Dedifferentiated amniotic fluid mesenchymal stem cell (primary cell): Measurements from ENCODE around the gene SLC1A2.

ENCODE experiments used
- DNase-seq: peaks from one replicate; pipeline ENCODE4 v3.0.0-alpha.2; 2016; ENCODE audit errors: extremely low spot score

Gene SLC1A2

GRCh38 chr11:35348898-35349687 is 70.3 kb downstream of the SLC1A2 start:
- DNase-seq, result no peak

- DNase-seq, result peak; percentile 85
Measured at GRCh38 chr11:35347921-35348331, 71.4 kb downstream of the SLC1A2 start.

- no peak for DNase-seq
Measured at GRCh38 chr11:35347173-35347878, 72.0 kb downstream of the SLC1A2 start.

- no peak for DNase-seq
Measured at GRCh38 chr11:35346472-35347156, 72.7 kb downstream of the SLC1A2 start.

GRCh38 chr11:35344681-35345574 is 74.4 kb downstream of the SLC1A2 start:
- no peak for DNase-seq

- no peak for DNase-seq
Measured at GRCh38 chr11:35343033-35343598, 76.2 kb downstream of the SLC1A2 start.

- DNase-seq, result no peak
Measured at GRCh38 chr11:35340715-35341114, 78.6 kb downstream of the SLC1A2 start.

GRCh38 chr11:35340071-35340470 is 79.3 kb downstream of the SLC1A2 start:
- no peak for DNase-seq

- no peak for DNase-seq
Measured at GRCh38 chr11:35338921-35339320, 80.4 kb downstream of the SLC1A2 start.

GRCh38 chr11:35337914-35338305 is 81.4 kb downstream of the SLC1A2 start:
- DNase-seq, result no peak

- peak; percentile 72 for DNase-seq
Measured at GRCh38 chr11:35337136-35337913, 82.0 kb downstream of the SLC1A2 start.

GRCh38 chr11:35336726-35337125 is 82.6 kb downstream of the SLC1A2 start:
- DNase-seq, result no peak

- no peak for DNase-seq
Measured at GRCh38 chr11:35335226-35335625, 84.1 kb downstream of the SLC1A2 start.

- no peak for DNase-seq
Measured at GRCh38 chr11:35334385-35335090, 84.8 kb downstream of the SLC1A2 start.

GRCh38 chr11:35332524-35332923 is 86.8 kb downstream of the SLC1A2 start:
- DNase-seq, result no peak

GRCh38 chr11:35330931-35331330 is 88.4 kb downstream of the SLC1A2 start:
- no peak for DNase-seq

- no peak for DNase-seq
Measured at GRCh38 chr11:35330156-35330889, 89.0 kb downstream of the SLC1A2 start.

GRCh38 chr11:35327829-35328228 is 91.5 kb downstream of the SLC1A2 start:
- no peak for DNase-seq

GRCh38 chr11:35326266-35326879 is 93.0 kb downstream of the SLC1A2 start:
- DNase-seq, result no peak
